MM.1S (cell line): ENCODE measurements around the gene ITGA2.

ENCODE experiments used
- DNase-seq: peaks from one replicate; pipeline ENCODE4 v3.0.0-alpha.2; 2015
- H2AFZ ChIP-seq: fragments of 300-600 bp; sonication (generic); 2 replicates; pipeline ENCODE4 v1.6.0; 2016; ENCODE audit warnings: antibody characterized with exemption, low read length
- H3F3A ChIP-seq: fragments of 300-600 bp; sonication (generic); 2 replicates; pipeline ENCODE4 v1.6.1; 2016; ENCODE audit warnings: mild to moderate bottlenecking, antibody characterized with exemption, low read length, moderate library complexity, mixed read lengths; ENCODE audit not compliant: insufficient read depth
- H3K27ac ChIP-seq: fragments of 300-600 bp; sonication (generic); 2 replicates; pipeline ENCODE4 v1.5.1; 2016; ENCODE audit warnings: mild to moderate bottlenecking, low read length
- H3K27me3 ChIP-seq: fragments of 300-600 bp; sonication (generic); replicated peaks from 2 replicates; pipeline ENCODE4 v1.6.0; 2016; ENCODE audit warnings: low read length; ENCODE audit not compliant: insufficient read depth
- H3K36me3 ChIP-seq: fragments of 300-600 bp; sonication (generic); replicated peaks from 2 replicates; pipeline ENCODE4 v1.6.1; 2016; ENCODE audit warnings: mild to moderate bottlenecking, low read length, mixed read lengths; ENCODE audit not compliant: insufficient read depth
- H3K4me1 ChIP-seq: fragments of 300-600 bp; sonication (generic); 2 replicates; pipeline ENCODE4 v1.6.1; 2016; ENCODE audit warnings: low read length, mixed read lengths
- H3K4me2 ChIP-seq: fragments of 300-600 bp; sonication (generic); 2 replicates; pipeline ENCODE4 v1.6.0; 2016; ENCODE audit warnings: low read depth, low read length
- H3K4me3 ChIP-seq: fragments of 300-600 bp; sonication (generic); 2 replicates; pipeline ENCODE4 v1.5.1; 2016; ENCODE audit warnings: low read length, mixed read lengths
- H3K79me2 ChIP-seq: fragments of 300-600 bp; sonication (generic); 2 replicates; pipeline ENCODE4 v1.6.1; 2016; ENCODE audit warnings: mixed run types, low read length, mixed read lengths
- H3K9ac ChIP-seq: fragments of 300-600 bp; sonication (generic); 2 replicates; pipeline ENCODE4 v1.6.1; 2016; ENCODE audit warnings: low read length, mixed read lengths
- H3K9me2 ChIP-seq: fragments of 300-600 bp; sonication (generic); replicated peaks from 2 replicates; pipeline ENCODE4 v1.6.1; 2016; ENCODE audit warnings: mild to moderate bottlenecking, low read length, mixed read lengths; ENCODE audit not compliant: insufficient read depth
- H3K9me3 ChIP-seq: fragments of 300-600 bp; sonication (generic); replicated peaks from 2 replicates; pipeline ENCODE4 v1.6.1; 2016; ENCODE audit warnings: mild to moderate bottlenecking, low read length, mixed read lengths; ENCODE audit not compliant: insufficient read depth
- H4K20me1 ChIP-seq: fragments of 300-600 bp; sonication (generic); 2 replicates; pipeline ENCODE4 v1.6.1; 2016; ENCODE audit warnings: mild to moderate bottlenecking, low read length, moderate library complexity, mixed read lengths; ENCODE audit not compliant: insufficient read depth
- EZH2 ChIP-seq: fragments of 300-600 bp; sonication (generic); optimal IDR thresholded peaks from 2 replicates; pipeline ENCODE3; 2017; ENCODE audit warnings: low read depth, mild to moderate bottlenecking, antibody characterized with exemption, low read length, mixed read lengths
- EZH2phosphoT487 ChIP-seq: fragments of 300-600 bp; sonication (generic); IDR thresholded peaks from 2 replicates; pipeline ENCODE4 v1.6.1; 2018; ENCODE audit warnings: antibody characterized with exemption, low read length
- TF ChIP-seq, protein P1 (sequence below): fragments of 300-600 bp; sonication (generic); IDR thresholded peaks from 2 replicates; pipeline ENCODE4 v1.5.1; 2016; ENCODE audit warnings: antibody characterized with exemption, low read length, mixed read lengths

The ITGA2 gene

DNA sequence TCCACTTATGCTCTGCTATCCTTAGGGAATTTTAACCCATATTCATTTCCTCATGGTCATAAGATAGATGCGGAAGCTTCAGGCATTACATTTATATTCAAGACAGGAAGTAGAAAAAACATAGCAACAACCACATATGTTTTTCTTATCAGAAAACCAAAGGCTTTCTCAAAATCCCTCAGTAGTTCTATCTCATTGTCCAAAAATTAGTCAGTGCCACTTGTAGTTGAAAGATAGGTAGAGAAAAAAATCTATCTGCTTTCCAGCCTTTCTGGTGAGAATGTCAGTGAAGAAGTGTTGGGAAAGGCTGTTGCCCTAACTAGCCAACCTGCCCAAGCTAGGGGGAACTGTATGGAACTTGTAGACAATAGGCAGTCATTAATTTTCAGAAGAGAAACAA, 143.9 kb downstream of the ITGA2 start:
- Histone ChIP-seq H3F3A (no peaks in the 10 kb centered on the region), H3K9me3 (no peaks in the 10 kb centered on the region), H3K79me2 (no peaks in the 10 kb centered on the region), H3K36me3 (no peaks in the 10 kb centered on the region), H3K27ac (no peak overlapping the region), H3K9me2 (no peaks in the 10 kb centered on the region), H2AFZ (no peak overlapping the region), H4K20me1 (no peaks in the 10 kb centered on the region), H3K4me2 (no peak overlapping the region), H3K4me3 (no peak overlapping the region), H3K4me1 (no peaks in the 10 kb centered on the region), H3K27me3 (no peaks in the 10 kb centered on the region), H3K9ac (no peak overlapping the region)
- no peak for DNase-seq
- no peak for TF ChIP-seq EZH2
- TF ChIP-seq, protein P1, sequence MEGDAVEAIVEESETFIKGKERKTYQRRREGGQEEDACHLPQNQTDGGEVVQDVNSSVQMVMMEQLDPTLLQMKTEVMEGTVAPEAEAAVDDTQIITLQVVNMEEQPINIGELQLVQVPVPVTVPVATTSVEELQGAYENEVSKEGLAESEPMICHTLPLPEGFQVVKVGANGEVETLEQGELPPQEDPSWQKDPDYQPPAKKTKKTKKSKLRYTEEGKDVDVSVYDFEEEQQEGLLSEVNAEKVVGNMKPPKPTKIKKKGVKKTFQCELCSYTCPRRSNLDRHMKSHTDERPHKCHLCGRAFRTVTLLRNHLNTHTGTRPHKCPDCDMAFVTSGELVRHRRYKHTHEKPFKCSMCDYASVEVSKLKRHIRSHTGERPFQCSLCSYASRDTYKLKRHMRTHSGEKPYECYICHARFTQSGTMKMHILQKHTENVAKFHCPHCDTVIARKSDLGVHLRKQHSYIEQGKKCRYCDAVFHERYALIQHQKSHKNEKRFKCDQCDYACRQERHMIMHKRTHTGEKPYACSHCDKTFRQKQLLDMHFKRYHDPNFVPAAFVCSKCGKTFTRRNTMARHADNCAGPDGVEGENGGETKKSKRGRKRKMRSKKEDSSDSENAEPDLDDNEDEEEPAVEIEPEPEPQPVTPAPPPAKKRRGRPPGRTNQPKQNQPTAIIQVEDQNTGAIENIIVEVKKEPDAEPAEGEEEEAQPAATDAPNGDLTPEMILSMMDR, result no peak
- TF ChIP-seq EZH2phosphoT487, result no peak
